OCI-LY3 (cell line): ENCODE results near the gene CLN3.

ENCODE experiments used
- H2AFZ ChIP-seq: fragments of 200-600, 300-600 bp; shearing (Covaris generic); 2 replicates; pipeline ENCODE4 v1.6.0; 2014; ENCODE audit warnings: antibody characterized with exemption, low read depth, low read length
- H3K27ac ChIP-seq: fragments of 200-600, 300-600 bp; sonication (generic); 2 replicates; pipeline ENCODE4 v1.5.1; 2014; ENCODE audit warnings: mild to moderate bottlenecking, low read length, moderate library complexity, mixed read lengths
- H3K27me3 ChIP-seq: fragments of 200-600, 300-600 bp; sonication (generic); 2 replicates; pipeline ENCODE4 v1.6.1; 2014; ENCODE audit warnings: low read depth, low read length, mixed read lengths
- H3K36me3 ChIP-seq: fragments of 200-600, 300-600 bp; sonication (generic); replicated peaks from 2 replicates; pipeline ENCODE3; 2014; ENCODE audit warnings: low read depth, low read length, mixed read lengths
- H3K4me1 ChIP-seq: fragments of 300-600, 200-600 bp; sonication (generic); 2 replicates; pipeline ENCODE4 v1.6.1; 2014; ENCODE audit warnings: low read length, mixed read lengths
- H3K4me2 ChIP-seq: fragments of 200-600, 300-600 bp; sonication (generic); 2 replicates; pipeline ENCODE4 v1.6.1; 2014; ENCODE audit warnings: low read length, mixed read lengths
- H3K4me3 ChIP-seq: fragments of 300-600, 200-600 bp; sonication (generic); 2 replicates; pipeline ENCODE4 v1.5.1; 2014; ENCODE audit warnings: antibody characterized with exemption, mild to moderate bottlenecking, low read length, moderate library complexity
- H3K79me2 ChIP-seq: fragments of 300-600, 200-600 bp; shearing (Covaris generic); 2 replicates; pipeline ENCODE4 v1.6.1; 2014; ENCODE audit warnings: mild to moderate bottlenecking, low read length, mixed read lengths
- H3K9ac ChIP-seq: fragments of 300-600, 200-600 bp; shearing (Covaris generic); 2 replicates; pipeline ENCODE4 v1.6.0; 2014; ENCODE audit warnings: mild to moderate bottlenecking, low read length, moderate library complexity
- H3K9me3 ChIP-seq: fragments of 200-600, 300-600 bp; shearing (Covaris generic); 2 replicates; pipeline ENCODE4 v1.6.1; 2014; ENCODE audit warnings: low read length, mixed read lengths; ENCODE audit not compliant: insufficient read depth
- H4K20me1 ChIP-seq: fragments of 200-600, 300-600 bp; sonication (generic); 2 replicates; pipeline ENCODE4 v1.6.1; 2016; ENCODE audit warnings: low read length, mixed read lengths; ENCODE audit not compliant: insufficient read depth
- CTCF ChIP-seq: fragments of 200-600, 300-600 bp; sonication (generic); IDR thresholded peaks from 2 replicates; pipeline ENCODE4 v1.5.1; 2014; ENCODE audit warnings: antibody characterized with exemption, low read length, low read depth
- EZH2phosphoT487 ChIP-seq: fragments of 200-600 bp; shearing (Covaris generic); IDR thresholded peaks from 2 replicates; pipeline ENCODE4 v1.6.1; 2018; ENCODE audit warnings: antibody characterized with exemption, mixed run types, low read depth

CLN3 gene

GRCh38 chr16:28511031-28511430, 19.2 kb upstream of the CLN3 start:
- TF ChIP-seq CTCF (no peak), EZH2phosphoT487 (no peak)
- no peaks in the 10 kb centered on the region for H3K9me3 ChIP-seq
- no peak overlapping the region for H3K9ac ChIP-seq
- no peaks in the 10 kb centered on the region for H3K36me3 ChIP-seq
- no peak overlapping the region for H3K4me3 ChIP-seq
- no peaks in the 10 kb centered on the region for H4K20me1 ChIP-seq
- H3K27ac ChIP-seq, result no peak overlapping the region
- peaks cover 15% of the 10 kb centered on the region for H3K79me2 ChIP-seq
- no peaks in the 10 kb centered on the region for H3K27me3 ChIP-seq
- H2AFZ ChIP-seq, result no peak overlapping the region
- peaks cover 27% of the 10 kb centered on the region for H3K4me1 ChIP-seq
- H3K4me2 ChIP-seq, result no peak overlapping the region

GRCh38 chr16:28505489-28506137, 13.7 kb upstream of the CLN3 start:
- Histone ChIP-seq H3K9ac (peak overlapping the region; percentile 93), H3K27me3 (no peaks in the 10 kb centered on the region), H3K36me3 (peaks cover 25% of the 10 kb centered on the region), H4K20me1 (no peaks in the 10 kb centered on the region), H3K4me3 (peak overlapping the region; percentile 84), H2AFZ (no peak overlapping the region), H3K4me1 (peaks cover 70% of the 10 kb centered on the region), H3K27ac (peak overlapping the region; percentile 92), H3K9me3 (no peaks in the 10 kb centered on the region), H3K4me2 (peak overlapping the region; percentile 93), H3K79me2 (peaks cover 65% of the 10 kb centered on the region)
- TF ChIP-seq CTCF, result no peak
- TF ChIP-seq EZH2phosphoT487, result no peak

- H4K20me1 ChIP-seq, result no peaks in the 10 kb centered on the region
- TF ChIP-seq CTCF, result no peak
- no peak for TF ChIP-seq EZH2phosphoT487
- peak overlapping the region; percentile 84 for H3K4me3 ChIP-seq
- peak overlapping the region; percentile 92; the same call in 1 of the 2 replicates for H3K27ac ChIP-seq
- H3K9me3 ChIP-seq, result no peaks in the 10 kb centered on the region
- H3K4me1 ChIP-seq, result peaks cover 77% of the 10 kb centered on the region
- peak overlapping the region; percentile 93; the same call in 1 of the 2 replicates for H3K9ac ChIP-seq
- H3K79me2 ChIP-seq, result peaks cover 65% of the 10 kb centered on the region
- peak overlapping the region; percentile 93 for H3K4me2 ChIP-seq
- H3K36me3 ChIP-seq, result peaks cover 27% of the 10 kb centered on the region
- no peaks in the 10 kb centered on the region for H3K27me3 ChIP-seq
- H2AFZ ChIP-seq, result no peak overlapping the region
These were observed 13.0 kb upstream of the CLN3 start for GRCh38 chr16:28504707-28505404.

GRCh38 chr16:28503470-28504259, 11.8 kb upstream of the CLN3 start:
- Histone ChIP-seq H3K27me3 (no peaks in the 10 kb centered on the region), H3K4me2 (peak overlapping the region; percentile 93), H3K4me3 (peak overlapping the region; percentile 84; the same call in 1 of the 2 replicates), H3K27ac (peak overlapping the region; percentile 39), H3K36me3 (peaks cover 34% of the 10 kb centered on the region), H2AFZ (no peak overlapping the region), H3K4me1 (peaks cover 77% of the 10 kb centered on the region), H3K9ac (peak overlapping the region; percentile 12; the same call in 1 of the 2 replicates), H4K20me1 (no peaks in the 10 kb centered on the region), H3K79me2 (peaks cover 65% of the 10 kb centered on the region), H3K9me3 (no peaks in the 10 kb centered on the region)
- no peak for TF ChIP-seq EZH2phosphoT487
- TF ChIP-seq CTCF, result no peak
